ENCODE data around the gene AARS2. TPM values are rescaled to one million over a fixed set of nuclear protein-coding genes. Genes with fewer than 3 reads are reported as not detected.

The AARS2 gene
- total RNA-seq, 1 experiment from 2014 or later, result 21.7 TPM

DNA sequence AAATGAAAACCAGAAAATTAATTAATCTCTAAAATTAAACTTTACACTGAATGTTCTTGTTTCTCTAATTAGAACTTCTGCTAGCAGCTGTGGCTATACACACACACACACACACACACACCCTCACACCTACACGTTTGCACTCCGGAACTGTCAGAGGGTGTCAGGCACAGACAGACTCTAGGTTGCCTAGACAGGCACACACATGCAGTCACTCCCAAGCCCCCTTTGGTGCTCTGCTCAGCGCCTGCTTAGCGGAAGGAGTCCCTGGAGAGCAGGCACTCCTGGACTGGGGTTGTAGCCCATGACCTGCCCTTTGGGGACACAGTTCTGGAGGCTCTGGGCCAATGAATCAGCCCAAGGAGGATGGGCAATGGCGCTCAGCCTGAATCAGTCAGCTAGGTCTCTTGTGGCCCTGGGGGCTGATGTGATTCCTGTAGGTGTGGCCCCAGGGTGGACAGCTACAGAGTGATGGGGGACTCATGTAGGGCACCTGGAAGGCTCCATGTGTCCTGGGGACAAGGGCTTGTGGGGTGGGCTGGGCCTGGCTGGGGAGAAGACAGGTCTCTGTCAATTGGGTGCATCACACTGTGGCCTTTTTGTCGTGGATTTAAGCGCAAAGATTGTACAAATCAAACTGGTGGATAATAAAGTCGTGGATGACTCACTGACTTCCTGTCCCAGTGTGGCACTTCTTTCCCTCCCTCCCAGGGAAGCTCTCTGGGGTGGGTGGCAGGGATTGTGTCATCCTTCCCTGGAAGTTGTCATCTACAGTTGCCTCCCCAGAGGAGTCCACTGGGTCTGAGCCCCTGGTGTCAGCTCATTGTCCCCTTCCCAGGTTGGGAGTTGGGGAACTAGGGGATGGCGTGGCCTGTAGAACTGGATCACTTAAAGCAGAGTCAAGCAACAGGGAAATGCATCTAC, 34.1 kb downstream of the AARS2 start:
- Histone ChIP-seq H3K27me3 (ENCODE audit: insufficient read depth, low read length) (no peaks in the 10 kb centered on the region), H2BK5ac (ENCODE audit: insufficient read length, low read length) (no peak overlapping the region), H2AK5ac (ENCODE audit: insufficient read length, low read length) (no peak overlapping the region), H2BK120ac (ENCODE audit: low read depth, low read length, poor library complexity, severe bottlenecking) (no peak overlapping the region), H4K8ac (replicated peaks; ENCODE audit: insufficient read length, low read depth, low read length) (no peak overlapping the region), H4K20me1 (ENCODE audit: control insufficient read depth, insufficient read depth, insufficient read length) (peaks cover 3% of the 10 kb centered on the region), H3K56ac (ENCODE audit: insufficient read length, low read depth, low read length) (no peak overlapping the region), H3K9me3 (ENCODE audit: control insufficient read depth, low read depth, low read length) (no peaks in the 10 kb centered on the region), H3K23ac (ENCODE audit: insufficient read length, low read depth, low read length) (no peak overlapping the region), H3T11ph (ENCODE audit: low read length) (no peak overlapping the region), H2BK15ac (ENCODE audit: low read depth, low read length) (no peak overlapping the region), H2BK20ac (ENCODE audit: low read depth, low read length, poor library complexity, severe bottlenecking) (no peak overlapping the region), H3K18ac (ENCODE audit: insufficient read length, low read depth, low read length) (no peak overlapping the region), H3K79me2 (ENCODE audit: insufficient read depth, low read length) (no peaks in the 10 kb centered on the region), H3K23me2 (ENCODE audit: insufficient read length, low read depth, low read length, poor library complexity, severe bottlenecking) (no peaks in the 10 kb centered on the region), H3K4me1 (ENCODE audit: insufficient read depth, low read length) (no peaks in the 10 kb centered on the region; the same call in 1 of the 2 replicates), H2BK12ac (ENCODE audit: insufficient read length, low read depth, low read length) (no peak overlapping the region), H4K5ac (ENCODE audit: insufficient read length, low read depth, low read length) (no peak overlapping the region), H3K79me1 (ENCODE audit: insufficient read depth, low read depth, low read length, poor library complexity, severe bottlenecking) (no peaks in the 10 kb centered on the region), H3K14ac (ENCODE audit: insufficient read depth, low read length) (no peak overlapping the region; the same call in 1 of the 2 replicates), H3K9ac (ENCODE audit: extremely low read depth, insufficient read length, low read length) (no peak overlapping the region), H3K4ac (ENCODE audit: low read depth, low read length) (no peak overlapping the region), H4K91ac (ENCODE audit: insufficient read length, low read depth, low read length) (no peak overlapping the region), H3K27ac (ENCODE audit: insufficient read length, low read depth, low read length) (no peak overlapping the region), H2AFZ (ENCODE audit: low read length) (no peak overlapping the region), H3K4me2 (ENCODE audit: insufficient read depth, insufficient read length, low read length) (no peak overlapping the region)
- H3K4me1 Mint-ChIP-seq, result peaks cover 6 to 7% of the 10 kb centered on the region in 2 experiments
- H3K9me3 Mint-ChIP-seq, result no peaks in the 10 kb centered on the region
- H3K27me3 Mint-ChIP-seq (ENCODE audit: low read depth), result peaks cover 30% of the 10 kb centered on the region
- WGBS (ENCODE audit: extremely low coverage, insufficient read length, low lambda C conversion rate), result no CpG with 5 or more reads among the region's 9 CpGs
- no peak for DNase-seq
- no peak overlapping the region; a peak in 3 of 7 replicates for H3K27ac Mint-ChIP-seq
- no peak overlapping the region for H3K4me3 Mint-ChIP-seq
- TF ChIP-seq, protein P1, sequence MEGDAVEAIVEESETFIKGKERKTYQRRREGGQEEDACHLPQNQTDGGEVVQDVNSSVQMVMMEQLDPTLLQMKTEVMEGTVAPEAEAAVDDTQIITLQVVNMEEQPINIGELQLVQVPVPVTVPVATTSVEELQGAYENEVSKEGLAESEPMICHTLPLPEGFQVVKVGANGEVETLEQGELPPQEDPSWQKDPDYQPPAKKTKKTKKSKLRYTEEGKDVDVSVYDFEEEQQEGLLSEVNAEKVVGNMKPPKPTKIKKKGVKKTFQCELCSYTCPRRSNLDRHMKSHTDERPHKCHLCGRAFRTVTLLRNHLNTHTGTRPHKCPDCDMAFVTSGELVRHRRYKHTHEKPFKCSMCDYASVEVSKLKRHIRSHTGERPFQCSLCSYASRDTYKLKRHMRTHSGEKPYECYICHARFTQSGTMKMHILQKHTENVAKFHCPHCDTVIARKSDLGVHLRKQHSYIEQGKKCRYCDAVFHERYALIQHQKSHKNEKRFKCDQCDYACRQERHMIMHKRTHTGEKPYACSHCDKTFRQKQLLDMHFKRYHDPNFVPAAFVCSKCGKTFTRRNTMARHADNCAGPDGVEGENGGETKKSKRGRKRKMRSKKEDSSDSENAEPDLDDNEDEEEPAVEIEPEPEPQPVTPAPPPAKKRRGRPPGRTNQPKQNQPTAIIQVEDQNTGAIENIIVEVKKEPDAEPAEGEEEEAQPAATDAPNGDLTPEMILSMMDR (conservative IDR thresholded peaks at IDR 0.05), result no peak
- H3K36me3 Mint-ChIP-seq (ENCODE audit: insufficient read depth in 1 of 3, low read depth in 3 of 3), result no peaks in the 10 kb centered on the region; a peak in 1 of 7 replicates

All from H9 (cell line).